ENCODE results near the gene MMP24OS. TPM values are rescaled to one million over a fixed set of nuclear protein-coding genes. Genes with fewer than 3 reads are reported as not detected.

The MMP24OS gene
- total RNA-seq, 1 donor from 2014 or later, result 78.7 TPM

DNA sequence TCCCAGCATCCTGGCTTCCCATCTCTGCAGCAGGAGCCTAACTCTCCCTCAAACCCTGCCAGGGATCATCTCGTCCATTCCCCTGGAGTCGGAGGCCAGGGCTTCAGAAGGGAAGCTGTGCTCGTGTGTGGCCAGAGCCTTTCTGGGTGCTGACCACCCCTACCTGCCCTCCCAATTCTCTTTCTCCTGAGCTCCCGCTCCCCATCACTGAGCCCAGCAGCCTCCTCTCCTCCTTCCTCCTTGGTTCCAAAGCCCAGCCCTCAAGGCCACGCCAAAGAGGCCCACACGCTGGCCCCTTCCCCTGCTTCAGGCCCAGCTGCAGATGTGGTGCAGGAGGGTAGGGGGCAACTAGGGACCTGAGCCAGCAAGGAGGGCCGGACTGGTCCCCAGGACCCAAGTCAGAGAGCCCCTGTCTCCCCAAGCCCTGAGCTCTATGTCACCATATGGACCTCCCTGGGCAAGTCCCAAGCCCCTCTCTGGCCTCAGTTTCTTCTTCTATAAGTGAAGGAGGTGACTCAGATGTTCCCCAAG, 13.0 kb upstream of the MMP24OS start:
- DNase-seq (no peak), ATAC-seq (no peak)
- H3K4me3 ChIP-seq, result no peak overlapping the region
- H3K4me1 ChIP-seq, result no peaks in the 10 kb centered on the region
- intact Hi-C loops (cut with DNase I), result no loop called here
- no peak overlapping the region for H3K27ac ChIP-seq
- TF ChIP-seq, protein P1, sequence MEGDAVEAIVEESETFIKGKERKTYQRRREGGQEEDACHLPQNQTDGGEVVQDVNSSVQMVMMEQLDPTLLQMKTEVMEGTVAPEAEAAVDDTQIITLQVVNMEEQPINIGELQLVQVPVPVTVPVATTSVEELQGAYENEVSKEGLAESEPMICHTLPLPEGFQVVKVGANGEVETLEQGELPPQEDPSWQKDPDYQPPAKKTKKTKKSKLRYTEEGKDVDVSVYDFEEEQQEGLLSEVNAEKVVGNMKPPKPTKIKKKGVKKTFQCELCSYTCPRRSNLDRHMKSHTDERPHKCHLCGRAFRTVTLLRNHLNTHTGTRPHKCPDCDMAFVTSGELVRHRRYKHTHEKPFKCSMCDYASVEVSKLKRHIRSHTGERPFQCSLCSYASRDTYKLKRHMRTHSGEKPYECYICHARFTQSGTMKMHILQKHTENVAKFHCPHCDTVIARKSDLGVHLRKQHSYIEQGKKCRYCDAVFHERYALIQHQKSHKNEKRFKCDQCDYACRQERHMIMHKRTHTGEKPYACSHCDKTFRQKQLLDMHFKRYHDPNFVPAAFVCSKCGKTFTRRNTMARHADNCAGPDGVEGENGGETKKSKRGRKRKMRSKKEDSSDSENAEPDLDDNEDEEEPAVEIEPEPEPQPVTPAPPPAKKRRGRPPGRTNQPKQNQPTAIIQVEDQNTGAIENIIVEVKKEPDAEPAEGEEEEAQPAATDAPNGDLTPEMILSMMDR (IDR thresholded peaks at IDR 0.05), result no peak
- no peaks in the 10 kb centered on the region for H3K9me3 ChIP-seq
- H3K27me3 ChIP-seq (ENCODE audit: low read depth), result peaks cover 24% of the 10 kb centered on the region
- H3K36me3 ChIP-seq, result no peaks in the 10 kb centered on the region

DNA sequence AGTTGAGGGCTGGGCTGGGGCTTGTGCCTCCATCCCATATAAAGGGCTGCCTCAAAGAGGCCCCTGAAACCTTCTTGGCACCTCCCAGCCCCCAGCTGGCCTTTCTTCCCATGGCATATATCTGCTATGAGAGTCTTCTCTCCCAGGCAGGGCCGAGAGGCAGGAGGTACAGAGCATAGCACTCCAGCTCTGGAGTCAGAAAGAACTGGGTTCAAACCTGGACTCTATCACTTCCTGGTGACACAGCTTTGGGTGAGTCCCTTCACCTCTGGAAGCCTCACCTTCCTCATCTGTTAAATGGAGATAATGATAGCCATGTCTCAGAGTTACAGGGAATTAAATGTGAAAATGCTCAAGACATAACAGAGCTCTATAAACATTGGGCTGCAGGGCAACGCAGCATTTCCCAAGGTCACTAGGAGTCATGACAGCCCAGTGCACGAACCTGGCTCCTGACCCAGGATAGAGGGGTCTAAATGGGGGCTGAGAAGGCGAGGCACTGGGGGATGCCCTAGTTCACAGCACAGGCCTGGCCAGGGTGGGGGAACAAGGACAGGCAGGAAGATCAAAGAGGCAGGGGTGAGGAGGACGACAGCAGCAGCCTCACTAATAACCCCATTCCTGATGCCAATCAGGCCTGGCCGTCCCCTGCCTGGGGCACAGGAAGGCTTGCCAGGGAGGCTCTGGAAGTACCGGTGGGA, 12.4 kb upstream of the MMP24OS start:
- ATAC-seq (no peak), DNase-seq (no peak)
- TF ChIP-seq, protein P1 (IDR thresholded peaks at IDR 0.05), result no peak
- H3K36me3 ChIP-seq, result no peaks in the 10 kb centered on the region
- H3K4me3 ChIP-seq, result no peak overlapping the region
- no peak overlapping the region for H3K27ac ChIP-seq
- H3K9me3 ChIP-seq, result no peaks in the 10 kb centered on the region
- H3K4me1 ChIP-seq, result peaks cover under 1% of the 10 kb centered on the region
- H3K27me3 ChIP-seq (ENCODE audit: low read depth), result peaks cover 19% of the 10 kb centered on the region
- intact Hi-C loops (cut with DNase I), result no loop called here

DNA sequence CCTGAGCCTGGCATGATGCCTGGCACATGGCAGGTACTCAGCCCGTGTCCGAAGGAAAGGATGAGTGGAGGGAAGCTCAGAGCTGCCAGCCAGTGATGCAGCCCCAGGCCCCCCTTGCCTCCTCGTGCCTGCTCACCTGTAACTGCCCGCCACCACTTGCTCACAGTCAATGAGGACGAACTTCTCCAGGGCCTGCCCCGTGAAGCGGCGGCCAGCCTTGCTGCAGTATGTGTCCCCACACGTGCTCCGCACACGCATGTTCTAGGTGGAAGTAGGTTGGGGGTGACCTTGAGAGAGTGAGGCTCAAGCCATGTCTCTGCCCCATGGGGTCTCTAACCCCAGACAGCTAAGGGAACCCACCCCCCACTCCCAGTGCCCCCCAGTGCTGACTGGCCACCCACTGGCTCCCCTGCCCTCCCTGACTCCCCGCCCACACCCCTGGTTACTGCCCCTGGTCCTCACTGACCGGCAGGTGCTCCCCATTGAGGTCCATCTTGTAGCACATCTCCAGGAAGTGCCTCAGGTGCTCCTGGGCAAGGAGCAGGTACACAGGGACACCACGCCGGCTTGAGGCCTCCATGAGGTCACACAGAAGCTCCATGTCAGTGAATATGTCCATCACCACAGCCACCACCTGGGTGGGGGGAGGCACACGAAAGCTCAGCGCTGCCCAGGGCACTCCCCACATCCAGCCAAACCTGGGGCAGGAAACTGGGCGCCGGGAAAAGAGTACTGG, 10.6 kb upstream of the MMP24OS start:
- Histone ChIP-seq H3K4me1 (peaks cover 11% of the 10 kb centered on the region), H3K9me3 (no peaks in the 10 kb centered on the region), H3K27ac (no peak overlapping the region), H3K4me3 (no peak overlapping the region), H3K36me3 (no peaks in the 10 kb centered on the region), H3K27me3 (ENCODE audit: low read depth) (peaks cover 8% of the 10 kb centered on the region)
- intact Hi-C loops (cut with DNase I), result no loop called here
- DNase-seq (no peak), ATAC-seq (no peak)
- TF ChIP-seq, protein P1 (IDR thresholded peaks at IDR 0.05), result no peak

DNA sequence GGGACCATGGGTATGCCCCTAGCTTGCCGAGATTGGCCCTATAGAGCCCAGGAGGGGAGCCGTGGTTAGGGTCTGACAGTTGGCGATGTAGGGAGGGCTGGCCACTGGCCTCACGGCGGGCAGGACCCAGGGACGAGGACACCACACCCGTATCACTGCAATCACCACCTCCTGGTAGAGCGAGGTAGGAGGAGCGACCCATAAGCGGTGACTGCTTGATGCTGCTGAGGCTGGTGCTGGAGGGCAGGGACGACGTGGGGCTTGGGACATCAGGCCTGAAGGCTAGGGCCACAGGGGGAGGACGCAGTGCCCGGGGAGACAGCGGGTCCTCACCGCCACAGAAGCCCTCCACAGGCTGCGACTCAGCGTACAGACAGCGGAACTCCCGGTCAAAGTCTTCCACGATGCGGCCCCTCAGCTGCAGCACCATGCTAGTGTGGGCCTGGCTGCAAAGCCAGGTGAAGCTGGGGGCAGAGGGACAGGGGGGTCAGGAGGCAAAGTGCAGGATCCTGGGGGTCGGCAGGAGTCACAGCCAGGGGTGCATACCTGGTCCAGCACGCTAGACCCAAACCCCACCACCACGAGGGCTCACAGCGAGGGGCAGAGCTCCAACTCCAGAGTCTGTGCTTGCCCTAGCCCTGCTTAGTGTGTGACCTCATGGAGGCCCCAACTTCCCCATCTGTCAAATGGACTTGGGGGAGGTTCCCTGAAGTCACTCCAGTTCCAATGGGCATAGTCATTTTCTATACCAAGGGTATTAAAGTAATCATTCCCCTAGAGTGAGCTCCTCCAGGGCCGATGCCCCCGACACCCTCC, 9.8 kb upstream of the MMP24OS start:
- Histone ChIP-seq H3K27ac (no peak overlapping the region), H3K36me3 (no peaks in the 10 kb centered on the region), H3K4me1 (peaks cover 19% of the 10 kb centered on the region), H3K27me3 (ENCODE audit: low read depth) (no peaks in the 10 kb centered on the region), H3K4me3 (no peak overlapping the region), H3K9me3 (no peaks in the 10 kb centered on the region)
- ATAC-seq (no peak), DNase-seq (no peak)
- TF ChIP-seq, protein P1 (IDR thresholded peaks at IDR 0.05), result no peak
- intact Hi-C loops (cut with DNase I), result no loop called here

DNA sequence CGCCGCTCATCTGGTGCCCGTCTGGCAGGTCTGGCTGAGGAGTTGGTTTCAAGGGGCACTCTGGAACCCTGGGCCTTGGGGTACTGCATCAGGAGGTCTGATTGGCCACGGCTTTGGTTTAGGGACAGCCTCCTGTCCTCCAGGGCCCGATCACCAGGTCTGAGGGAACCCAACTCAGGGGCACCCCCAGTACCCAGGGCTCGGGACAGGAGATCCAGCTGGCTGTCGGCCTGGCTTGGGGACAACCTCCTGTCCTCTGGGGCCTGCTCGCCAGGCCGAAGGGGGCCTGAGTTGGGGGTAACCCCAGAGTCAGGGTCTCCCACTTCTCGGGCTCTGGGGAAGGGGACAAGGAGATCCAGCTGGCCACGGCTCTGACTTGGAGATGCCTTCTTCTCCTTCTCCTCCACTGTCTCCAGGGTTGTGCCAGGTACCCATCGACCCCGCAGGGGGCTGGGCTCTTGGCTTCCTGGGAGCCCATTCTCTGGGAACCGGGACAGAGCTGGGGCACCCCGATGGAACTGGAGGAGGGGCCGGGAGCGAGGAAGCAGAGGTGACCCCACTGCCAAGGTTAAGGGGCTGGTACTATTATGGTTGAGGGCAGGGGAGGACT, 9.1 kb upstream of the MMP24OS start:
- ATAC-seq, result no peak

More for the DNA sequence above, 9.1 kb upstream of the MMP24OS start:
- DNase-seq, result no peak
- H3K36me3 ChIP-seq, result peaks cover 4% of the 10 kb centered on the region
- TF ChIP-seq, protein P1 (IDR thresholded peaks at IDR 0.05), result no peak
- H3K27me3 ChIP-seq (ENCODE audit: low read depth), result no peaks in the 10 kb centered on the region
- peaks cover 21% of the 10 kb centered on the region for H3K4me1 ChIP-seq
- H3K4me3 ChIP-seq, result no peak overlapping the region
- H3K9me3 ChIP-seq, result no peaks in the 10 kb centered on the region
- H3K27ac ChIP-seq, result no peak overlapping the region
- intact Hi-C loops (cut with DNase I), result no loop called here

Measured in lower lobe of right lung (tissue), 2 donors.